ENCODE results near the gene ADCYAP1. TPM values are rescaled to one million over a fixed set of nuclear protein-coding genes. Genes with fewer than 3 reads are reported as not detected.

ADCYAP1 gene
- polyA plus RNA-seq, 1 of the 3 experiments (the other 2 are of a cell fraction), result not detected

GRCh38 chr18:923144-923866 lies 18.6 kb downstream of the ADCYAP1 start:
- H3K27me3 ChIP-seq (ENCODE audit: insufficient read depth), result no peaks in the 10 kb centered on the region; the same call in 1 of the 2 replicates
- no peaks in the 10 kb centered on the region for H4K20me1 ChIP-seq (ENCODE audit: insufficient read depth)
- no peaks in the 10 kb centered on the region for H3K9me3 ChIP-seq
- no peaks in the 10 kb centered on the region for H3K9me2 ChIP-seq
- no peaks in the 10 kb centered on the region for H3F3A ChIP-seq (replicated peaks; ENCODE audit: insufficient read depth)
- no peaks in the 10 kb centered on the region for H3K79me2 ChIP-seq (ENCODE audit: insufficient read depth)
- H3K4me3 ChIP-seq (ENCODE audit: low read depth in 2 of 2, low read length in 1 of 2), result no peak overlapping the region
- ChIA-PET CTCF (no interaction called here), POLR2A (no interaction called here)
- H3K9ac ChIP-seq, result no peak overlapping the region
- H3K4me2 ChIP-seq, result no peak overlapping the region
- no peaks in the 10 kb centered on the region for H3K4me1 ChIP-seq (ENCODE audit: control insufficient read depth in 1 of 2, insufficient read depth in 2 of 2, low read depth in 1 of 2, low read length in 1 of 2)
- TF ChIP-seq TAF1 (IDR thresholded peaks at IDR 0.05; ENCODE audit: borderline replicate concordance, low read depth, low read length) (no peak), TEAD4 (IDR thresholded peaks at IDR 0.05; ENCODE audit: borderline replicate concordance, insufficient read depth) (no peak), FOXM1 (IDR thresholded peaks at IDR 0.05; ENCODE audit: low read depth) (no peak), USF2 (IDR thresholded peaks at IDR 0.05; ENCODE audit: borderline replicate concordance, low read depth, low read length) (no peak), USF1 (IDR thresholded peaks at IDR 0.05; ENCODE audit: borderline replicate concordance, low read depth) (no peak), ELF1 (IDR thresholded peaks at IDR 0.05) (no peak), EP300 (IDR thresholded peaks at IDR 0.05; ENCODE audit: borderline replicate concordance in 1 of 2, low read depth in 1 of 2, low read length in 1 of 2) (no peak), GABPA (IDR thresholded peaks at IDR 0.05; ENCODE audit: low read depth) (no peak), FOSL2 (IDR thresholded peaks at IDR 0.05; ENCODE audit: borderline replicate concordance, low read depth) (no peak)
- TF ChIP-seq, protein P1, sequence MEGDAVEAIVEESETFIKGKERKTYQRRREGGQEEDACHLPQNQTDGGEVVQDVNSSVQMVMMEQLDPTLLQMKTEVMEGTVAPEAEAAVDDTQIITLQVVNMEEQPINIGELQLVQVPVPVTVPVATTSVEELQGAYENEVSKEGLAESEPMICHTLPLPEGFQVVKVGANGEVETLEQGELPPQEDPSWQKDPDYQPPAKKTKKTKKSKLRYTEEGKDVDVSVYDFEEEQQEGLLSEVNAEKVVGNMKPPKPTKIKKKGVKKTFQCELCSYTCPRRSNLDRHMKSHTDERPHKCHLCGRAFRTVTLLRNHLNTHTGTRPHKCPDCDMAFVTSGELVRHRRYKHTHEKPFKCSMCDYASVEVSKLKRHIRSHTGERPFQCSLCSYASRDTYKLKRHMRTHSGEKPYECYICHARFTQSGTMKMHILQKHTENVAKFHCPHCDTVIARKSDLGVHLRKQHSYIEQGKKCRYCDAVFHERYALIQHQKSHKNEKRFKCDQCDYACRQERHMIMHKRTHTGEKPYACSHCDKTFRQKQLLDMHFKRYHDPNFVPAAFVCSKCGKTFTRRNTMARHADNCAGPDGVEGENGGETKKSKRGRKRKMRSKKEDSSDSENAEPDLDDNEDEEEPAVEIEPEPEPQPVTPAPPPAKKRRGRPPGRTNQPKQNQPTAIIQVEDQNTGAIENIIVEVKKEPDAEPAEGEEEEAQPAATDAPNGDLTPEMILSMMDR (IDR thresholded peaks at IDR 0.05), result no peak
- H3K36me3 ChIP-seq (replicated peaks in 1 of 2; ENCODE audit: control insufficient read depth in 1 of 2, insufficient read depth in 2 of 2, low read length in 1 of 2), result no peaks in the 10 kb centered on the region
- H2AFZ ChIP-seq (ENCODE audit: low read depth), result no peak overlapping the region
- DNase-seq, result no peak
- no peak overlapping the region for H3K27ac ChIP-seq (ENCODE audit: low read depth in 2 of 2, low read length in 1 of 2)
- WGBS (ENCODE audit: low lambda C conversion rate), result 23% methylated on average over 6 of the region's 6 CpGs

GRCh38 chr18:924987-925386 lies 20.3 kb downstream of the ADCYAP1 start:
- Histone ChIP-seq H3K9me2 (no peaks in the 10 kb centered on the region), H3K4me1 (ENCODE audit: control insufficient read depth in 1 of 2, insufficient read depth in 2 of 2, low read depth in 1 of 2, low read length in 1 of 2) (no peaks in the 10 kb centered on the region), H4K20me1 (ENCODE audit: insufficient read depth) (no peaks in the 10 kb centered on the region), H2AFZ (ENCODE audit: low read depth) (no peak overlapping the region), H3K9me3 (no peaks in the 10 kb centered on the region), H3K4me3 (ENCODE audit: low read depth in 2 of 2, low read length in 1 of 2) (no peak overlapping the region), H3F3A (replicated peaks; ENCODE audit: insufficient read depth) (no peaks in the 10 kb centered on the region), H3K4me2 (no peak overlapping the region), H3K36me3 (replicated peaks in 1 of 2; ENCODE audit: control insufficient read depth in 1 of 2, insufficient read depth in 2 of 2, low read length in 1 of 2) (no peaks in the 10 kb centered on the region), H3K27me3 (ENCODE audit: insufficient read depth) (no peaks in the 10 kb centered on the region; the same call in 1 of the 2 replicates), H3K9ac (no peak overlapping the region), H3K79me2 (ENCODE audit: insufficient read depth) (no peaks in the 10 kb centered on the region), H3K27ac (ENCODE audit: low read depth in 2 of 2, low read length in 1 of 2) (no peak overlapping the region)
- ChIA-PET CTCF (no interaction called here), POLR2A (no interaction called here)
- DNase-seq, result no peak
- WGBS (ENCODE audit: low lambda C conversion rate), result 0% methylated on average over 1 of the region's 1 CpG
- TF ChIP-seq REST (IDR thresholded peaks at IDR 0.05; ENCODE audit: low read depth, low read length) (no peak), CHD2 (IDR thresholded peaks at IDR 0.05; ENCODE audit: low read length, partially characterized antibody) (no peak), POLR2AphosphoS5 (IDR thresholded peaks at IDR 0.05; ENCODE audit: low read depth, low read length) (no peak), RCOR1 (IDR thresholded peaks at IDR 0.05; ENCODE audit: low read length) (no peak), TAF1 (IDR thresholded peaks at IDR 0.05; ENCODE audit: borderline replicate concordance, low read depth, low read length) (no peak), TEAD4 (IDR thresholded peaks at IDR 0.05; ENCODE audit: borderline replicate concordance, insufficient read depth) (no peak), NRF1 (IDR thresholded peaks at IDR 0.05; ENCODE audit: low read depth, low read length) (no peak), YY1 (IDR thresholded peaks at IDR 0.05; ENCODE audit: low read depth) (no peak), EP300 (IDR thresholded peaks at IDR 0.05; ENCODE audit: borderline replicate concordance in 1 of 2, low read depth in 1 of 2, low read length in 1 of 2) (no peak)
- TF ChIP-seq, protein P2, sequence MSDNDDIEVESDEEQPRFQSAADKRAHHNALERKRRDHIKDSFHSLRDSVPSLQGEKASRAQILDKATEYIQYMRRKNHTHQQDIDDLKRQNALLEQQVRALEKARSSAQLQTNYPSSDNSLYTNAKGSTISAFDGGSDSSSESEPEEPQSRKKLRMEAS (IDR thresholded peaks at IDR 0.05; ENCODE audit: low read depth), result no peak

Data from SK-N-SH (cell line).